Activated B cell treated with CpG ODN at 0.5 μM for 24 hours (primary cell): Measurements from ENCODE around the gene CDC14B. TPM values are rescaled to one million over a fixed set of nuclear protein-coding genes. Genes with fewer than 3 reads are reported as not detected.

Source experiments
- ATAC-seq: fragments of 200-7000 bp; cut with Tn5 transposase; one replicate; pipeline ENCODE4 v1.10.0; 2021; ENCODE audit warnings: low read depth, mild to moderate bottlenecking, moderate library complexity
- CTCF ChIA-PET: fragments of 350-600 bp; sonication (Branson Sonifier 250); formaldehyde crosslinking; loops from one replicate; lab custom pipeline; 2021; ENCODE audit warnings: antibody characterized with exemption; lab: Charles Lee
- POLR2A ChIA-PET: fragments of 350-600 bp; sonication (Branson Sonifier 250); formaldehyde crosslinking; loops from one replicate; lab custom pipeline; 2021; ENCODE audit warnings: antibody characterized with exemption; lab: Charles Lee
- DNase-seq: peaks from one replicate; pipeline ENCODE4 v3.0.0; 2022
- H3K27ac Mint-ChIP-seq: one replicate; pipeline ENCODE4 v1.8.0; 2020; ENCODE audit warnings: mixed read lengths
- H3K27me3 Mint-ChIP-seq: one replicate; pipeline ENCODE4 v1.8.0; 2021; ENCODE audit warnings: mixed read lengths
- H3K36me3 Mint-ChIP-seq: one replicate; pipeline ENCODE4 v1.8.0; 2021; ENCODE audit warnings: low read depth, mixed read lengths
- H3K4me1 Mint-ChIP-seq: one replicate; pipeline ENCODE4 v1.8.0; 2021; ENCODE audit warnings: mixed read lengths
- H3K4me3 Mint-ChIP-seq: one replicate; pipeline ENCODE4 v1.8.0; 2020; ENCODE audit warnings: mild to moderate bottlenecking, mixed read lengths
- H3K9me3 Mint-ChIP-seq: one replicate; pipeline ENCODE4 v1.8.0; 2020; ENCODE audit warnings: mixed read lengths
- intact Hi-C: fragments of 100-400 bp; cut with micrococcal nuclease; formaldehyde crosslinking; loops from one replicate; pipeline ENCODE4 v1.15.1; 2024
- total RNA-seq: library from RNA; stranded (reverse); gene quantifications from 2 replicates; pipeline ENCODE4 v1.2.3, GENCODE V29; 2022
- TF ChIP-seq, protein P1 (sequence below): fragments of 200-600 bp; IDR thresholded peaks from one replicate; pipeline ENCODE4 v1.8.0; 2022; ENCODE audit warnings: antibody characterized with exemption, mild to moderate bottlenecking

The CDC14B gene
- total RNA-seq, 1 donor from 2014 or later, result 2.5 TPM

- ChIA-PET POLR2A (interaction anchor here (0.6 kb wide), 1 partner anchor 63 kb away, joined by 5 read pairs; no protein-coding TSS in a partner anchor), CTCF (no interaction called here)
- Mint-ChIP-seq H3K27ac (no peak overlapping the region), H3K27me3 (no peaks in the 10 kb centered on the region), H3K4me1 (peaks cover 12% of the 10 kb centered on the region), H3K36me3 (peaks cover 8% of the 10 kb centered on the region), H3K9me3 (no peaks in the 10 kb centered on the region), H3K4me3 (no peak overlapping the region)
- ATAC-seq, result peak; percentile 74
- intact Hi-C loops, result loop anchor here (2.0 kb wide), 1 partner anchor 28 kb away; the partner anchor contains the start of gene HABP4
- TF ChIP-seq, protein P1, sequence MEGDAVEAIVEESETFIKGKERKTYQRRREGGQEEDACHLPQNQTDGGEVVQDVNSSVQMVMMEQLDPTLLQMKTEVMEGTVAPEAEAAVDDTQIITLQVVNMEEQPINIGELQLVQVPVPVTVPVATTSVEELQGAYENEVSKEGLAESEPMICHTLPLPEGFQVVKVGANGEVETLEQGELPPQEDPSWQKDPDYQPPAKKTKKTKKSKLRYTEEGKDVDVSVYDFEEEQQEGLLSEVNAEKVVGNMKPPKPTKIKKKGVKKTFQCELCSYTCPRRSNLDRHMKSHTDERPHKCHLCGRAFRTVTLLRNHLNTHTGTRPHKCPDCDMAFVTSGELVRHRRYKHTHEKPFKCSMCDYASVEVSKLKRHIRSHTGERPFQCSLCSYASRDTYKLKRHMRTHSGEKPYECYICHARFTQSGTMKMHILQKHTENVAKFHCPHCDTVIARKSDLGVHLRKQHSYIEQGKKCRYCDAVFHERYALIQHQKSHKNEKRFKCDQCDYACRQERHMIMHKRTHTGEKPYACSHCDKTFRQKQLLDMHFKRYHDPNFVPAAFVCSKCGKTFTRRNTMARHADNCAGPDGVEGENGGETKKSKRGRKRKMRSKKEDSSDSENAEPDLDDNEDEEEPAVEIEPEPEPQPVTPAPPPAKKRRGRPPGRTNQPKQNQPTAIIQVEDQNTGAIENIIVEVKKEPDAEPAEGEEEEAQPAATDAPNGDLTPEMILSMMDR, result no peak
- no peak for DNase-seq
Observed at GRCh38 chr9:96478829-96479371, 140.7 kb downstream of the CDC14B start.

- intact Hi-C loops, result no loop called here
- CTCF ChIA-PET, result no interaction called here
Observed at GRCh38 chr9:96476591-96476990, 143.1 kb downstream of the CDC14B start.

GRCh38 chr9:96476013-96476412, 143.6 kb downstream of the CDC14B start:
- DNase-seq (no peak), ATAC-seq (no peak)
- intact Hi-C loops, result no loop called here
- peaks cover 14% of the 10 kb centered on the region for H3K36me3 Mint-ChIP-seq
- no peaks in the 10 kb centered on the region for H3K9me3 Mint-ChIP-seq
- POLR2A ChIA-PET, result no interaction called here
- CTCF ChIA-PET, result no interaction called here
- no peak overlapping the region for H3K27ac Mint-ChIP-seq
- TF ChIP-seq, protein P1, result no peak
- H3K27me3 Mint-ChIP-seq, result no peaks in the 10 kb centered on the region
- peaks cover 8% of the 10 kb centered on the region for H3K4me1 Mint-ChIP-seq
- H3K4me3 Mint-ChIP-seq, result no peak overlapping the region

More at GRCh38 chr9:96476591-96476990, 143.1 kb downstream of the CDC14B start:
- TF ChIP-seq, protein P1, result no peak
- Mint-ChIP-seq H3K4me3 (no peak overlapping the region), H3K36me3 (peaks cover 8% of the 10 kb centered on the region), H3K27me3 (no peaks in the 10 kb centered on the region), H3K9me3 (no peaks in the 10 kb centered on the region), H3K27ac (no peak overlapping the region), H3K4me1 (peaks cover 8% of the 10 kb centered on the region)
- DNase-seq (no peak), ATAC-seq (no peak)
- POLR2A ChIA-PET, result no interaction called here

DNA sequence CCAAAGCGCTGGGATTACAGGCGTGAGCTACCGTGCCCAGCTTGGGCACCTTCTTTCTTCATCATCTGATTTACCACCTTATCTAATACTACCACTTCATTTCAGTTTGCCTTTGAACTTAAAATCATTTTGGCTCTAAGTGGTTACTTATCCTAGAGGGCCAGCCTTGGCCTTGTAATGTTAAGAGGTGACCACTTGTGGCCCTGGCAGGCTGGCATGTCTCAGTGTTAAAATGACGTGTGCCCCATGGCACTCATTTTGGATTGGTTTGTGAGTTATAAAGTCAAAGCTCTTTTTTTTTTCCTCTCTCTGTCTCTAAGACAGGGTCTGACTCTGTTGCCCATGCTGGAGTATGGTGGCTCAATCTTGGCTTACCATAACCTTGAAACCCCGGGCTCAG, 151.9 kb downstream of the CDC14B start:
- no peak for ATAC-seq
- intact Hi-C loops, result no loop called here
- DNase-seq, result no peak
- no peaks in the 10 kb centered on the region for H3K27me3 Mint-ChIP-seq
- no peaks in the 10 kb centered on the region for H3K9me3 Mint-ChIP-seq
- TF ChIP-seq, protein P1, result no peak
- H3K27ac Mint-ChIP-seq, result no peak overlapping the region
- POLR2A ChIA-PET, result no interaction called here
- no peaks in the 10 kb centered on the region for H3K4me1 Mint-ChIP-seq
- H3K36me3 Mint-ChIP-seq, result peaks cover 33% of the 10 kb centered on the region
- no peak overlapping the region for H3K4me3 Mint-ChIP-seq
- CTCF ChIA-PET, result no interaction called here

DNA sequence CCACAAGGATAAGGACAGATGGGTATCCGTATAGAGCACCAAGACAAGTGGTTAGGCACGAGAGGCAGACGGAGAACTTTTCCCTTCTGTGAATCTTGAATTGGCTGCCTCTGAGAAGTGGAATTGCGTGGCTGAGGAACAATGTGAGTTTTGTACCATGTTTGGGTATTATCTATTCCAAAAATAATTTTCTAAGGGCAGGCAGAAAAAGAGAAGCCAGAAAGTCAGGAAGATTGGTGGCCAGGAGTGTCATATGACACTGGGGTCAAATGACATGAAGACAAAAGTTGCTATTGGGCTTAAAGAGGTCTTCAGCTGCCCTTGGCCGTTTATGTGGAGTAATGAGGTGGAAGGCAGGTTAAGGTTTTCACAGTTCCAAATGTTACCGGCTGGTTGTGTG, 155.2 kb downstream of the CDC14B start:
- POLR2A ChIA-PET, result no interaction called here
- CTCF ChIA-PET, result no interaction called here
- no peaks in the 10 kb centered on the region for H3K27me3 Mint-ChIP-seq
- H3K9me3 Mint-ChIP-seq, result no peaks in the 10 kb centered on the region
- ATAC-seq (no peak), DNase-seq (no peak)
- intact Hi-C loops, result no loop called here
- H3K36me3 Mint-ChIP-seq, result peaks cover 31% of the 10 kb centered on the region
- H3K27ac Mint-ChIP-seq, result no peak overlapping the region
- H3K4me1 Mint-ChIP-seq, result no peaks in the 10 kb centered on the region
- TF ChIP-seq, protein P1, result no peak
- H3K4me3 Mint-ChIP-seq, result no peak overlapping the region
